ENCODE measurements around the gene STARD8.

STARD8 gene

GRCh38 chrX:68697036-68697435 lies 49.6 kb downstream of the STARD8 start:
- TF ChIP-seq CTCF (IDR thresholded peaks at IDR 0.05; ENCODE audit: low read length, missing control alignments), result no peak

GRCh38 chrX:68697465-68698125 lies 50.1 kb downstream of the STARD8 start:
- DNase-seq (ENCODE audit: low read depth), result no peak
- TF ChIP-seq CTCF (IDR thresholded peaks at IDR 0.05; ENCODE audit: low read length, missing control alignments), result no peak
- H3K4me3 ChIP-seq (replicated peaks; ENCODE audit: low read depth, low read length), result no peak overlapping the region

More at GRCh38 chrX:68697036-68697435, 49.6 kb downstream of the STARD8 start:
- no peak overlapping the region for H3K4me3 ChIP-seq (replicated peaks; ENCODE audit: low read depth, low read length)
- no peak for DNase-seq (ENCODE audit: low read depth)

GRCh38 chrX:68698942-68699341 lies 51.5 kb downstream of the STARD8 start:
- TF ChIP-seq CTCF (IDR thresholded peaks at IDR 0.05; ENCODE audit: low read length, missing control alignments), result no peak
- H3K4me3 ChIP-seq (replicated peaks; ENCODE audit: low read depth, low read length), result no peak overlapping the region
- no peak for DNase-seq (ENCODE audit: low read depth)

- no peak overlapping the region for H3K4me3 ChIP-seq (replicated peaks; ENCODE audit: low read depth, low read length)
- no peak for TF ChIP-seq CTCF (IDR thresholded peaks at IDR 0.05; ENCODE audit: low read length, missing control alignments)
- peak; percentile 47 for DNase-seq (ENCODE audit: low read depth)
Measured at GRCh38 chrX:68699960-68700746, 52.7 kb downstream of the STARD8 start.

- DNase-seq (ENCODE audit: low read depth), result no peak
- no peak for TF ChIP-seq CTCF (IDR thresholded peaks at IDR 0.05; ENCODE audit: low read length, missing control alignments)
- H3K4me3 ChIP-seq (replicated peaks; ENCODE audit: low read depth, low read length), result no peak overlapping the region
Measured at GRCh38 chrX:68703369-68703768, 55.9 kb downstream of the STARD8 start.

- H3K4me3 ChIP-seq (replicated peaks; ENCODE audit: low read depth, low read length), result no peak overlapping the region
- TF ChIP-seq CTCF (IDR thresholded peaks at IDR 0.05; ENCODE audit: low read length, missing control alignments), result no peak
- DNase-seq (ENCODE audit: low read depth), result no peak
Measured at GRCh38 chrX:68703846-68704245, 56.4 kb downstream of the STARD8 start.

Measured in fibroblast of pulmonary artery (primary cell).